OCI-LY1 (cell line): ENCODE measurements around the gene TMC4.
"Not testable (repeated sequence)": the region's sequence is repeated elsewhere in the genome, so short reads cannot be mapped to it uniquely, and the experiment has no call there.

Experiments
- H2AFZ ChIP-seq: fragments of 200-600 bp; sonication (generic), shearing (Covaris generic); 2 replicates; pipeline ENCODE4 v1.6.0; 2014; ENCODE audit warnings: antibody characterized with exemption, mild to moderate bottlenecking, low read length
- H3F3A ChIP-seq: fragments of 200-600 bp; sonication (generic), shearing (Covaris generic); 2 replicates; pipeline ENCODE4 v1.6.0; 2014; ENCODE audit warnings: mild to moderate bottlenecking, antibody characterized with exemption, low read length, moderate library complexity; ENCODE audit not compliant: insufficient read depth
- H3K27ac ChIP-seq: fragments of 200-600 bp; sonication (generic); 2 replicates; pipeline ENCODE4 v1.5.1; 2014; ENCODE audit warnings: low read length, mixed run types, mild to moderate bottlenecking, low read depth; ENCODE audit not compliant: poor library complexity, severe bottlenecking
- H3K27me3 ChIP-seq: fragments of 200-600 bp; sonication (generic); 2 replicates; pipeline ENCODE4 v1.6.0; 2014; ENCODE audit warnings: antibody characterized with exemption, mild to moderate bottlenecking, low read length, moderate library complexity; ENCODE audit not compliant: insufficient read depth
- H3K36me3 ChIP-seq: fragments of 200-600 bp; sonication (generic); 2 replicates; pipeline ENCODE4 v1.6.1; 2014; ENCODE audit warnings: mild to moderate bottlenecking, antibody characterized with exemption, low read length, moderate library complexity, mixed read lengths; ENCODE audit not compliant: insufficient read depth
- H3K4me1 ChIP-seq: fragments of 200-600 bp; sonication (generic); 2 replicates; pipeline ENCODE4 v1.5.1; 2014; ENCODE audit warnings: mild to moderate bottlenecking, low read length, moderate library complexity; ENCODE audit not compliant: insufficient read depth, severe bottlenecking
- H3K4me2 ChIP-seq: fragments of 200-600 bp; sonication (generic), shearing (Covaris generic); 2 replicates; pipeline ENCODE4 v1.6.1; 2014; ENCODE audit warnings: low read length
- H3K4me3 ChIP-seq: fragments of 200-600 bp; sonication (generic); 2 replicates; pipeline ENCODE4 v1.5.1; 2014; ENCODE audit warnings: low read length, low read depth, mild to moderate bottlenecking, mixed read lengths; ENCODE audit not compliant: poor library complexity, severe bottlenecking
- H3K79me2 ChIP-seq: fragments of 200-600 bp; shearing (Covaris generic); 2 replicates; pipeline ENCODE4 v1.6.1; 2016; ENCODE audit warnings: mixed run types, low read length, mixed read lengths; ENCODE audit not compliant: insufficient read depth
- H3K9ac ChIP-seq: fragments of 200-600 bp; sonication (generic), shearing (Covaris generic); 2 replicates; pipeline ENCODE4 v1.6.1; 2014; ENCODE audit warnings: mild to moderate bottlenecking, low read length, mixed read lengths
- H3K9me2 ChIP-seq: fragments of 200-600 bp; sonication (generic), shearing (Covaris generic); 2 replicates; pipeline ENCODE4 v1.6.1; 2014; ENCODE audit warnings: low read depth, mild to moderate bottlenecking, low read length, mixed read lengths
- H3K9me3 ChIP-seq: fragments of 200-600 bp; shearing (Covaris generic); 2 replicates; pipeline ENCODE4 v1.6.1; 2014; ENCODE audit warnings: low read length, mixed read lengths
- H4K20me1 ChIP-seq: fragments of 200-600 bp; sonication (generic), shearing (Covaris generic); 2 replicates; pipeline ENCODE4 v1.6.0; 2016; ENCODE audit warnings: mild to moderate bottlenecking, low read length; ENCODE audit not compliant: insufficient read depth
- EZH2 ChIP-seq: fragments of 200-600 bp; sonication (generic), shearing (Covaris generic); IDR thresholded peaks from 2 replicates; pipeline ENCODE4 v1.8.0; 2017; ENCODE audit warnings: borderline replicate concordance, mixed run types, mild to moderate bottlenecking, antibody characterized with exemption, low read length, moderate library complexity, mixed read lengths
- TF ChIP-seq, protein P1 (sequence below): fragments of 200-600 bp; sonication (generic), shearing (Covaris generic); IDR thresholded peaks from 2 replicates; pipeline ENCODE4 v1.5.1; 2017; ENCODE audit warnings: mild to moderate bottlenecking, antibody characterized with exemption, low read length, moderate library complexity, mixed read lengths

Gene TMC4

DNA sequence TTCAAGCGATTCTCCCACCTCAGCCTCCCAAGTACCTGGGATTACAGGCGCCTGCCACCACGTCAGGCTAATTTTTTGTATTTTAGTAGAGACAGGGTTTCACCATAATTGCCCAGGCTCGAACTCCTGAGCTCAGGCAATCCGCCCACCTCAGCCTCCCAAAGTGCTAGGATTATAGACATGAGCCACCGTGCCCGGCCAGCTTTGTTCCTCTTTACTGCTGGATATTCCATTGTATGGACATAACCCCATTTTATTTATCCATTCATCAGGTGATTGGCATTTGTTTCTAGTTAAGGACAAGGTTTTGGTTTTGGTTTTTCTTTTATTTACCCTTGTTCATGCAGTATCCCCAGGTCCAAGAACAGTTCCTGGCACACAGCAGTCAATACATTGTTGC, 23.6 kb upstream of the TMC4 start:
- H3K9me3 ChIP-seq = no peaks in the 10 kb centered on the region
- no peak overlapping the region for H2AFZ ChIP-seq
- H3K79me2 ChIP-seq = peaks cover 6% of the 10 kb centered on the region
- no peak overlapping the region for H3K27ac ChIP-seq
- H3K4me3 ChIP-seq = no peak overlapping the region
- H3K36me3 ChIP-seq = peaks cover 23% of the 10 kb centered on the region
- H4K20me1 ChIP-seq = no peaks in the 10 kb centered on the region
- H3K27me3 ChIP-seq = no peaks in the 10 kb centered on the region
- no peak overlapping the region for H3K4me2 ChIP-seq
- H3K9ac ChIP-seq = no peak overlapping the region
- H3K9me2 ChIP-seq = no peaks in the 10 kb centered on the region
- TF ChIP-seq, protein P1, sequence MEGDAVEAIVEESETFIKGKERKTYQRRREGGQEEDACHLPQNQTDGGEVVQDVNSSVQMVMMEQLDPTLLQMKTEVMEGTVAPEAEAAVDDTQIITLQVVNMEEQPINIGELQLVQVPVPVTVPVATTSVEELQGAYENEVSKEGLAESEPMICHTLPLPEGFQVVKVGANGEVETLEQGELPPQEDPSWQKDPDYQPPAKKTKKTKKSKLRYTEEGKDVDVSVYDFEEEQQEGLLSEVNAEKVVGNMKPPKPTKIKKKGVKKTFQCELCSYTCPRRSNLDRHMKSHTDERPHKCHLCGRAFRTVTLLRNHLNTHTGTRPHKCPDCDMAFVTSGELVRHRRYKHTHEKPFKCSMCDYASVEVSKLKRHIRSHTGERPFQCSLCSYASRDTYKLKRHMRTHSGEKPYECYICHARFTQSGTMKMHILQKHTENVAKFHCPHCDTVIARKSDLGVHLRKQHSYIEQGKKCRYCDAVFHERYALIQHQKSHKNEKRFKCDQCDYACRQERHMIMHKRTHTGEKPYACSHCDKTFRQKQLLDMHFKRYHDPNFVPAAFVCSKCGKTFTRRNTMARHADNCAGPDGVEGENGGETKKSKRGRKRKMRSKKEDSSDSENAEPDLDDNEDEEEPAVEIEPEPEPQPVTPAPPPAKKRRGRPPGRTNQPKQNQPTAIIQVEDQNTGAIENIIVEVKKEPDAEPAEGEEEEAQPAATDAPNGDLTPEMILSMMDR = no peak
- TF ChIP-seq EZH2 = no peak
- H3F3A ChIP-seq = no peaks in the 10 kb centered on the region; the same call in 1 of the 2 replicates
- peaks cover 26% of the 10 kb centered on the region for H3K4me1 ChIP-seq

DNA sequence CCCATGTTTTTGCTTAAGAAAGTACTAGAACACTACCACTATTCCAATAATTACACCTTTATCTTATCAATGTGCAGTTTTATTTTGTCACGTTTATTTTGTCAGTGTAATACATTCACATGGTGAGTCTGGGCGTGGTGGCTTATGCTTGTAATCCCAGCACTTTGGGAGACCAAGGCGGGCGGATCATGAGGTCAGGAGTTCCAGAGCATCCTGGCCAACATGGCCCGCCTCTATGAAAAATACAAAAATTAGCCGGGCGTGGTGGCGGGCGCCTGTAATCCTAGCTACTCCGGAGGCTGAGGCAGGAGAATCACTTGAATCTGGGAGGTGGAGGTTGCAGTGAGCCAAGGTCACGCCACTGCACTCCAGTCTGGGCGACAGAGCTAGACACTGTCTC, 21.5 kb upstream of the TMC4 start:
- H3K79me2 ChIP-seq, H3K9ac ChIP-seq, H3K27ac ChIP-seq, H3K9me3 ChIP-seq, H3K9me2 ChIP-seq, H3K27me3 ChIP-seq, H3K4me2 ChIP-seq, H3K4me3 ChIP-seq, H2AFZ ChIP-seq, H3F3A ChIP-seq, H4K20me1 ChIP-seq: not testable (repeated sequence)
- H3K4me1 ChIP-seq = peaks cover 18% of the 10 kb centered on the region
- peaks cover 16% of the 10 kb centered on the region; the same call in 1 of the 2 replicates for H3K36me3 ChIP-seq

DNA sequence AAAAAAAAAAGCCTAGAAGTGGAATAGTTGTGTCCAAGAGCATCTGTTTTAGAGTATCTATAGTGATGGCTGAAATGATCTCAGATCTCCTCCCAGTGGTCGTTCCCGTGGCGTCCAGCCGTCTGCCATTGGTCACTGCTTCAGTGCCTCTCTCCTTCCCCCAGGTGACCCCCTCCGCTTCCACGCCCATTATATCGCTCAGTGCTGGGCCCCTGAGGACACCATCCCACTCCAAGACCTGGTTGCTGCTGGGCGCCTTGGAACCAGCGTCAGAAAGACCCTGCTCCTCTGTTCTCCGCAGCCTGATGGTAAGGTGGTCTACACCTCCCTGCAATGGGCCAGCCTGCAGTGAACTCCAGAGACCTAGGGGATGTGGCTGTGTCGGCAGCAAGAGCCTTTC, 20.1 kb upstream of the TMC4 start:
- Histone ChIP-seq H4K20me1 (no peaks in the 10 kb centered on the region), H3K79me2 (no peaks in the 10 kb centered on the region), H3K4me3 (no peak overlapping the region), H3K4me2 (no peak overlapping the region), H3K9ac (no peak overlapping the region), H3K27ac (no peak overlapping the region), H3F3A (no peaks in the 10 kb centered on the region), H2AFZ (no peak overlapping the region), H3K36me3 (peaks cover 16% of the 10 kb centered on the region; the same call in 1 of the 2 replicates), H3K4me1 (peaks cover 19% of the 10 kb centered on the region), H3K27me3 (no peaks in the 10 kb centered on the region), H3K9me3 (no peaks in the 10 kb centered on the region), H3K9me2 (no peaks in the 10 kb centered on the region)
- TF ChIP-seq EZH2 = no peak

DNA sequence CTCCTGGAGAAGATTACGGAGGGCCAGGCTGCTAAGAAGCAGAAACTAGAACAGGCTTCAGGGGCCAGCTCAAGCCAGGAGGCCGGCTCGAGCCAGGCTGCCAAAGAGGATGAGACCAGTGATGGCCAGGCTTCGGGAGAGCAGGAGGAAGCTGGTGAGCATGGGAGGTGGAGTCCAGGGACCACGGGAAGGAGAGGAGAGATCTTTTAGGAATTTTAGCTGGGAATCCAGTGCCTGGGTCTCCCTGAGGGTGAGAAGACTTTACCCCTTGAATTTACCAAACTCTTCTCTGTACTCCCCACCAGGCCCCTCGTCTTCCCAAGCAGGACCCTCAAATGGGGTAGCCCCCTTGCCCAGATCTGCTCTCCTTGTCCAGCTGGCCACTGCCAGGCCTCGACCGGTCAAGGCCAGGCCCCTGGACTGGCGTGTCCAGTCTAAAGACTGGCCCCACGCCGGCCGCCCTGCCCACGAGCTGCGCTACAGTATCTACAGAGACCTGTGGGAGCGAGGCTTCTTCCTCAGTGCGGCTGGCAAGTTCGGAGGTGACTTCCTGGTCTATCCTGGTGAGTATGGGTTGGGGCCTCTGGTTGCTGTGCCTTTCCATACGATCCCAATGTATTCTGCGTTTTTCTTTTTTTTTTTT, 19.0 kb upstream of the TMC4 start:
- Histone ChIP-seq H2AFZ (no peak overlapping the region), H3K4me2 (peak overlapping the region; percentile 93), H3K4me1 (peaks cover 21% of the 10 kb centered on the region), H3K36me3 (peaks cover 16% of the 10 kb centered on the region; the same call in 1 of the 2 replicates), H3K27ac (no peak overlapping the region), H4K20me1 (no peaks in the 10 kb centered on the region), H3K9me2 (no peaks in the 10 kb centered on the region), H3K9ac (peak overlapping the region; percentile 80), H3K79me2 (no peaks in the 10 kb centered on the region), H3K9me3 (no peaks in the 10 kb centered on the region), H3K27me3 (no peaks in the 10 kb centered on the region), H3F3A (no peaks in the 10 kb centered on the region), H3K4me3 (peak overlapping the region; percentile 82)
- no peak for TF ChIP-seq EZH2
- TF ChIP-seq, protein P1 = no peak
